GM19025 (cell line): ENCODE measurements around the gene LTF.

ENCODE experiments used
- ATAC-seq: cut with Tn5 transposase; IDR thresholded peaks from one replicate; pipeline ENCODE4 v1.9.1; 2021; ENCODE audit warnings: mild to moderate bottlenecking, low read depth, moderate library complexity; ENCODE audit not compliant: unreplicated experiment

LTF gene

DNA sequence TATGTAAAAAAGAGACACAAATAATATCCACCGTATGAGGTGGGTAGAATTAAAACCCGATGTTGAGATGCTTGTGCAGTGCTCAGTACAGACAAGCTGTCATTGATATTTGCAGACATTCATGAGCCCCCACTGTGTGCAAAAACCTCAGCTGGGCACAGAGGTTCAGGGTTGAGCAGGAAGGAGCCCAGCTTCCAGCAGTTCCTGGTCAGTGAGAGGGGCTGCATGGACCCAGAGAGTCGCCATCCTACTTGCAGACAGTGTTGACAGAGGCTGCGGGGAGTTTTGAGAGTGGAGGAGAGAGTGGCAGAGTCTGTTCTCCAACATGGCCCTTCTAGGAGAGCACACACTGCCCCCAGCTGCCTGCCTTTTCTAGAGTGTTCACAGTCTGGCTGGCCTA, 6.1 kb upstream of the LTF start:
- ATAC-seq: no peak

DNA sequence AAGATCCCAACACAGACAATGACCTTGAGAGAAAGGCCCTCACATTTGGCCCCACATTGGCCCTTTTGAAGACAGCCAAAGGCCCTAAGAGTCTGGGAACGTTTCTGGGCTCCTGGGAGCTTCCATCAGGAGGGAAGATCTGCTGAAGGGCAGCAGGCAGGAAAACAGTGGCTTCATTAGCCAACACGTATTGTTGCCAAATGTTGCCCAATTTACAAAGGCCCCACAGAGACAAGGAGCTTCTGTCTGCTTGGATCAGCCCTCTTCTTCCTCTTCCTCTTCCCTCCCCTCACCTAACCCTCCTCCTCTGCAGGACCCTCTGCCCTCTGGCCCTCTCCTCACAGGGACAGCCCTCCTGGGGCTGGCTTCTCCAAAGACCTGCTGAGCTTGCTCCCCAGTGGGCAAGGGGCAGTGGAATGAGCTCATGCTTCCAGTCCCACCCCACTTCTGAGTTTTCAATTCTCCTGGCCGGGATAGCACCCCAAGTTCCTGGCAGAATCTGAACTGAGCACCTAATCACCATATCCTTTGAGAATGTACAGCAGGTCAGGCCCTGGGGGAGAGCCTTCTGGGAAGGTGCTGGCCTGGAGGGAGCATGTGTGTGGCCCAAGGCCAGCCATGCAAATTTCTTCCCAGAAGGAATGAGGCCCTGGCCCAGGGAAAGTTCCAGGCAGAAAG, 5.1 kb upstream of the LTF start:
- no peak for ATAC-seq

DNA sequence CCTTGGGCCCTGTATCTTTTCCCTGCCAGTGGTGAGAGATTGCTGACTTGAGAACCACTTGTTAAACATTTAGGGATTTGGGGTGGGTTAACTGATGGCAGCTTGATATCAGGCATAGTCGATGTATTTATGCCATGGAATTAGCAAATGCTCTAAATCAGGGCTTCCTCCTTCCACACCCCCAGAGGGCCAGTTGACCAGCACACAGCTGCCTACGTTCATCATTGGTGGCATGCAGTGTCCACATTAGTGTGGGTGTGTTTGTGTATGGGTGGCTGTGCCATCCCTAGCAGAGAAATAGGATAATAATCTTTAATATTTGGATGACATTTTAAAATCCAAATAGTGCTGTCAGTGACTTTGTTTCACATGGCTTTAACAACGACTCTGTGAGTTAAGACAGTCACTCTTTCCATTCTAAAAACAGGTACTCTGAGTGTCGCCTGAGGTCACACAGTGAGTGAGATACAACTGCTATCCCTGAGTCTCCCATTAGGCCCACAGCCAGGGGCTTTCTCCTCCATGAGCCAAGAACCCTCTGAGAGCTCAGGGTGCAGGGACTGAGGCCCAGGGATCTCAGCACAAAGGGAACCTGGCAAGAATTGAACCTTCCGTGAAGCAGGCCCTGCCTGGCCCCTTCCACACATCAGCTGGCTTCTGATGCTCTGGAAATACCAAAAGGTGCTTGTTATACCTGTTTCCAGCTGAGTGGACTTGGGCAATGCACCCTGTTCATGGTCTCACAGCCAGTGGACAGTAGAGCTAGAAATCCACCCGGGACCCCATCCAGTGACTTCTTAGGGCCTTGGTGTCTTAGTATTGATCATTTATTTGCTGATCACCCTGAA, 4.3 kb upstream of the LTF start:
- ATAC-seq: no peak

DNA sequence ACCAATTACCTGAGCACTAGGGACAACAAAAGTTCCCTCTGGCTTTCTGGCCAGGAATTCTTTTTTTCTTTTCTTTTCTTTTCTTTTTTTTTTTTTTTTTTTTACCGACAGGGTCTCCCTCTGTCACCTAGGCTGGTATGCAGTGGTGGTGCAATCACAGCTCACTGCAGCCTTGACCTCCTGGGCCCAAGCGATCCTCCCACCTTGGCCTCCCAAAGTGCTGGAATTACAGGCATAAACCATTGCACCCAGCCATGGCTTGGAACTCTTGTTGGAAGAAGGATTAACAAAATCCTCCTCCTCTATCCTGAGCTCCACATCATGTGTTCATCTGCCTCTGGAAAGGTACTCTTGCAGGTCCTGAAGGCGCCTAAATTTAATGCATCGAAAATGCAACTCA, 2.9 kb upstream of the LTF start:
- ATAC-seq: no peak

DNA sequence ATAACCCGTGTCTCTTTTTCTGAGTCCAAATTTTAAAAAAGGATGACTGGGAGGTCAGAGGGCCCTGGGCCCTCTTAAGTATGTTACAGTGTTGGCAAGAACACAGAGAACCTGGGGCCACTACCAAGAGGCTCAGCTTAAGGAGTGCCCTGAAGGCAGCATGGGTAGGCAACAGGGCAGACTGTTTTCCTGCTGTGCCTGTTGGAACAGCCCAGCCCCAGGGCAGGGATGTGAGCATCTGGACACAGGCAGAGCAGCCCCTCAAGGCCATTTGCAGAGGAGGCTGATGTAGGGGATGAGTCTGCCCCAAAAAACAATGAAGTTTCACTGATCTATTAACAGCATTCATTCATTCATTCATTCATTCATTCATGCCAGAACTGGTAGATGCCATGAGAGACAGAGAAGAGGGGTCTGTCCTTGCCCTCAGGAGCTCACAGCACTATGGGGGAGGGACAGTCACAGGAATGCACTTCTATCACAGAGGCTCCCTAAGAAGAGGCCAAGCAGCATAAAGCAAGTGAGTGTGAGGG, 2.2 kb upstream of the LTF start:
- no peak for ATAC-seq

DNA sequence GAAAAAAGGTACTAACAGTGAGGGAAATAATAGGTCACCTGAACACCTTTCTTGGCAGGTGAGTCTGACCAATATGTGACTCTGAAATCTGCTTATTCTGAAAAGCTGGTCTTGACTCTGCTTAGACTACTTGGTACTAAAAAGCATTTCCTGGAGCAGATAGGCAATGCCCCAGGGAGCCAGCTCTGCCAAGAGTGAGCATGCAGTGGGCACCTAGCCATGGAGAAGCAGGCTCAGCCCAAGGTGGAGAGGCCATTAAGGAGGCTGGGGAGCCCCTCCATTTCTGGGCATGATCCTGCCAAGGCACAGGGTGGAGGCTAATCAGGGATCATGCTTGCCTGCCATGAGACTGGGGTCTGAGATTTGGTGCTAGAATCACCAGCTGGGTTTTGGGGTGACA, 1.6 kb upstream of the LTF start:
- no peak for ATAC-seq

DNA sequence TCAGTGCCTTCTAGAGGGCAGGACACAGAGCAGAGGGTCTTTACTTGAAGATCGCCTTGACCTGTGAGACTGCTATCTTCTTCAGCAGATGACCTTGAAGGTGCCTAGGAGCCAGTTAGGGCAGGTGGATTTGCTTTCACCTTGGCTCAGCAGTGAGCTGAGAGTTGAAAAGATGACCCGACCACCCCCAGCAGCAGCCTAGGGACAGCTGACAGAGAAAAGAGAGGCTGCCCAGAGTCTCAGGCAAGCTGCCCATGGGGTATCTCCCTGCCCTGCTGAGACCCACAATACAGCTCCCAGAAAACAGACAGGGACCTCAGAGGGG, 453 bp upstream of the LTF start:
- ATAC-seq: no peak

DNA sequence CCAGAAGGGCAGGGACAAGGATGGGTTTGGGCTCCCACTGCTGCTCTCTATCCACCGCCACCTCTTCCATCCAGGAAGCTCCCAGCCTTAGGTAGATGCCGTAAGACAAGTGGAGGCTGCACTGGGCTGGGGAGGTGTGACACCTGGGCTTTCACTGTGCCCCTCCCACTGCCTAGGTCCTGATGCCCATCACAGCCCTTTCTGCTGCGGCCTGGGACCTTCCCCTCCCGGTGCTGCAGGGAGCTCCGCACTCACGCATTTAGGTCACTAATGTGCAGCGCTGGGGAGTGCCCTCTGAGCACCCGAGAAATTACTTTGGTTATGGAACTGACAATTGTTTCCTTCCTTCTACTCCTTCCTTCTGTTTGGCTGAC, 850 bp downstream of the LTF start:
- no peak for ATAC-seq

DNA sequence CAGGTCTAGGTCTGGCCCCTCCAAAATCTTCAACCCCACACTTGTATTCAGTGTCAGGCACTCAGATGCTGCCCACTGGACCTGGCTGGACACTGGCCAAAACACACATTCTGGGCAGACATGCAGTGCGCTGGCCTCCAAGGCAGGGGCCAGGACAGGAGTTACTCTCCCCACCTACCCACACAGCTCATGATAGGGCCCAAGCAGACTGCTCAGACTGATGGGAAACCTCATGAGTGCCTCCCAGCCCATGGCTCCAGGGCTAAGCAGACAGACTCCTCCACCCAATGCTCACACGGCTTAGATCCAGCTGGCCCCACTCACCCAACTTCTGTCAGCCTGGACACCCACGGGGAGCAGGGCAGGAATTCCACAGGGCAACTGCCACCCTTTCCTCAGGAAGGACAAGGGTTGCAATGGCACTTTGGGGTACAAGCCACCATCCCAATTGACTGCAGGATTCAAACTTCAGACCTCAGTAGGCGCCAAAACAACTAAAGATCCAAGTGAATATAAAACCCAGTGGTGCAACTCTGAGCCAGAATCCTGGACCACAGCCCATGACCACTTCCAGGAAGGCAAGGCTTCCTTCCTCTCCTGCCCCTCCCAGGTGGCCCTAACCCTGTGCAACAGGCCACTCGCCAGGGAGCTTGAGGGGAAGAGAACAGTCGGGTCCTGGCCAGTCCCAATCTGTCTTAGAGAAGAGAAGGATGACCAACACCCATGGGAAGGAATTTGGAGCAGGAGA, 1.4 kb downstream of the LTF start:
- no peak for ATAC-seq

DNA sequence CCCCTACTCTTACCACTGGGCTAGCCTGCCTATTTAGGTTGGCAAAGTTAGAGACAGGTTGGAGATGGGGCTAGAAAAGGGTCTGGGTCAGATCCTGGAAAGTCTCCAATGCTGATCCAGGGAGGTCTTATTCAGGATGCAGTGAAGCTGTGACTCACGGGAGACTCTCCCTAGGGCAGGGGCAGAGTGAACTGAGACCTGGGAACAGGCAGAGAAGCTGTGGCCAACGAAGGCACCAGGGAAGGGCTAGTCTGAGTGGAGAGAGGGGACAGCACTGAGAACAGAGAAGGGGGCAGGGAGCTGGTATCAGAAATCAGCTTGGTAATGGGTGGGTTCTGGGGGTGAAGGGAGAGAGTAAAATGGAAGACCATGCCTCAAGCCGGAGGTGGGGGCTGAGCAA, 2.2 kb downstream of the LTF start:
- ATAC-seq: no peak

DNA sequence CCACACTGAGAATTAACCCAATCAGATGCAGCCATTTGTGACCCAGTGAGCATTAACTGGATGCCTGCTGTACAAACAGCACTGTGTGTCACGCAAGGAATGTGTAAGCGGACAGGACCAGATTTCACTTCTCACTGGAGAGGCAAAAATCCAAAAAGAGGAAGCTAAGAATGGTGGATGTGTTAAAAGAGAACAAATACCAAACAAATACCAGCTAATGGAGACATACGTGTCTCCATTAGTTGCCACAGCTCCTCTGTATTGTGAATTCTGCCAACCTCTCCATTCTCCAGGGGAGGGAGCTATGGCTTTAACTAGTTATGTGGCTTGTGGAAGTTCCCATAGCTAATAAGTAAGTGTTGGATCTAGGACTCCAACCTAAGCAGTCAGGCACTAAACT, 2.6 kb downstream of the LTF start:
- no peak for ATAC-seq

DNA sequence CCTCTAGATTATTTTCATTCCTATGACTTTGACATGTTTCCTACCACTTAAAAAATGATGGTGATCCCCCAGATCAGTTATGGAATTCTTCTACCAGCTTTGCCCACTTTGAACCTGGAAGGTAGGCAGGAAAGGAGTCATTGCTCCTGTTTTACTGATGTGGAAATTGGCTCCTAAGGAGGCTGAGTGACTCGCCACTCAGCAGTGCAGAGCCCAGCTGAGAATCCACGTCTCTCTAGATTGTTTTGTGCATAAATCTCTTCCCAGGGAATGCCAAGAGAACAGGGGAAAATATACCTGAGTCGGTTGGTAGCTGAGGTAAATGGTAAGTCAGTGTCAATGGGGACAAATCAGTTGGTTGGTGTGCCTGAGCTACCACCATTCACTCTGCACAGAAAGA, 4.7 kb downstream of the LTF start:
- ATAC-seq: no peak

DNA sequence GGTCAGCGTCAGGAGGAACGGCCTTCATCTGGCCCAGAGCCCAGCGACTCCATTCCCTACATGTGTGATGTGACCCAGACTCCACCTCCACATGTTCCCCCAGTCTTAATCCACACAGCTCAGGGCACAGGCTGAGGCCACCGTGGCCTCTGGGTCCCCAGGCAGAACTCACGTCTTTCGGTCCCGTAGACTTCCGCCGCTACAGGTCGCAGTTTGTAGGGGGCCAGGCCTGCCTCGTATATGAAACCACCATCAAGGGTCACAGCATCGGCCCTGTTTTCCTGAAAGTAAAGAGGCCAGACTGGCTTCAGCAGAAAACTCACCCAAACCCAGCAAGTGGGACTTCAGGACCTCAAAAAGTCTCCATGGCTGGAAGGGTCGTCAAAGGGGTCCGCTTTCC, 8.6 kb downstream of the LTF start:
- ATAC-seq: no peak

DNA sequence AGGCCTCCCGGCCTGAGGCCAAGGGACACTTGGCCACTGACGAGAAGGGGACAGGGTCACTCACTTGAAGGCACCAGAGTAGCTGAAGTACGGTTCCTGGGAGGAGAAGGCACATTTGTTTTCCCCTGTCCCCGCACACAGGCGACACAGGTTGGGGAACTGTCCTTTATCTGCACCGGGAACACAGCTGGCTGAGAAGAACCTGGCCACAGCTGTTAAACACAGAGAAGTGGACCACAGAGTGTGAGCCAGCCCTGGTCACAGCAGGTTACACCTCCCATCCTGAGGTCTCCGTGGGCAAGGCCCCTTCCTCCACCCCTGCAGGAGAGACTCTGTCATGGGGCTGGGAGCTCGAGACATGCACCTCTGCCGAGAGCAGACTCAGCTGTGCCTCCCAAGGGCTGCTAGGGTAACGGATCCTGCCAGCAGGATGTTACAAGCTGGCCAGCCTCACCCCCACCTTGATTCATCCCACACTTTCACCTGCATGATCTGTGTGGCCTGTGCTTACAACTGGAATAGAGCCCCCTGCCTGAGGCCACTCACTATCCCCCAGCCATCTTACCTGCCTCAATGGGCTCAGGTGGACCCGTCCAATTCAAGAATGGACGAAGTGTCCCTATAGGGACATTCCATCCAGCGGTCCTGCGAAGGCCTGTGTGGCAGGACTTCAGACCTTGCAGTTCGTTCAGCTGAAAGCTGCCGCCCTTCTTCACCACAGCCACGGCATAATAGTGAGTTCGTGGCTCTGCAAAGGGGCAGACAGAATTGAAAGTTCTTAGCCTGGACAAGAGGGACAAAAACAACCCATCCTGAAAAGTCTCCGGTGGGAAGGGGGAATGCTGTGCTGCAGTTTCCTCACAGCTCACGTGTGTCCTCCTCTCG, 9.2 kb downstream of the LTF start:
- no peak for ATAC-seq

DNA sequence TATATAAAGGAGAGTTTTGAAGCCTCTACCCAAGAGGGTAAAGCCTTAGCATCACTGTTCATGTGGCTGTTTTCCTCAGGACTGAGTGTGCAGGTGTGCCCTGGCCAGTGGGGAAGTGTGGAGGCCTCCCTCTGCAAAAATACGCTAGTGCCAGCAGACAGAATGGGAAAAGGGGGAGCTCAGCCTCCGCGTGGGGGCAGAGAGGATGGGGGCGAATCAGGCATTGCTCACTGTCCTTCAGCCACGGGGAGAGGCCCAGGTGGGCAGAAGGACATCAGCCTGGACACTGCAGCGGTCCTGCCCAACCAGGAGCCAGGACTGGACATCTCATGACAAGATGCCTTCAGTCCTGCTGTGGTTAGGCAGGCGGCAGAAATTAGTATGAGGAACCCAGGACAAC, 10.1 kb downstream of the LTF start:
- ATAC-seq: no peak

DNA sequence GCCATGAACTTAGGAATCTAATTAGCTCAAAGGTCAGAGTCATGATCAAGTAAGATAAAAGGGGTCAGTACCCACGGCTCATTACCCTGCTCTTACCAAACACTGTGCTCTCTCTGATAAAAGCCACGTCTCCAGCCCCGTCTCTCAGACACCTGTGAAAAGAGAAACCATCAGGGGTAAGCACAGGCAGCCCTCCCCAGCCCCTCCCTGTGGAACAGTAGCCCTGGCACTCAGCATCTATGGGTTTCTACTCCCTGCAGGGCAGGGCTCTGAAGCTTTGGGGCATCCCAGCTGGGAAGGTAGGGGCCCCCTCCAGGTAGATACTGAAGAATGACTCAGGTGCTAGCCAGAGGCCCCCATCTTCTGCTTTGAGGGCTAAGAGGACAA, 10.5 kb downstream of the LTF start:
- ATAC-seq: no peak

DNA sequence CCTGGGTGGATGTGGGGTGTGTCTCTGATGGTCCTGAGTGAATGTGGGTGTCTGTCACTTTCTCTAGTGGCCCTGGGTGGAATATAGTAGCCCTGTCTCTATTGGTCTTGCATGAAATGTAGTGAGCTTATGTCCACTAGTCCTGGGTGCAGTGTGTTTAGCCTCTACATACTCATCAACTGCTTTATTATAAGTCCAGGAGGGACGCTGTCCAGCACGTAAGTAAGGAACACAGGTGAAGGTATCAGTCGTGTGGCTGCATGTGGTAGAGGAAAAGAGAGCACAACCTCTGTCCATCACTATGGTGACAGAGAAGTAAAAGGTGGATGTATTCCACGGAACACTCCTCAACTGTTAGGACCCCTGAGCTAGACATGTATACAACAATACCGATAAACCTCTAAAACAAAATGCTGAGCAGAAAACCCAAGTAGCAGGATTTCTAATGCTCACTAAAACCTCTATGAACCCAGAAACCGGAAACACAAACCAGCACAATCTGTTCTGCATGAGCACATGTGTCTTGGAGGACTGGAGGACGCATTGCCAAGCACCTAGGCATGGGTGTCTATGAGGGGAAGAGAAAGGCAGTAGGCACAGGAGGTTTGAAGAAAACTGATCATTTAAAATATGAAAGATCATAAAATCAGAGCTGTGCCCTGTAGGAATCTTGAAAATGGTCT, 11.0 kb downstream of the LTF start:
- ATAC-seq: no peak

DNA sequence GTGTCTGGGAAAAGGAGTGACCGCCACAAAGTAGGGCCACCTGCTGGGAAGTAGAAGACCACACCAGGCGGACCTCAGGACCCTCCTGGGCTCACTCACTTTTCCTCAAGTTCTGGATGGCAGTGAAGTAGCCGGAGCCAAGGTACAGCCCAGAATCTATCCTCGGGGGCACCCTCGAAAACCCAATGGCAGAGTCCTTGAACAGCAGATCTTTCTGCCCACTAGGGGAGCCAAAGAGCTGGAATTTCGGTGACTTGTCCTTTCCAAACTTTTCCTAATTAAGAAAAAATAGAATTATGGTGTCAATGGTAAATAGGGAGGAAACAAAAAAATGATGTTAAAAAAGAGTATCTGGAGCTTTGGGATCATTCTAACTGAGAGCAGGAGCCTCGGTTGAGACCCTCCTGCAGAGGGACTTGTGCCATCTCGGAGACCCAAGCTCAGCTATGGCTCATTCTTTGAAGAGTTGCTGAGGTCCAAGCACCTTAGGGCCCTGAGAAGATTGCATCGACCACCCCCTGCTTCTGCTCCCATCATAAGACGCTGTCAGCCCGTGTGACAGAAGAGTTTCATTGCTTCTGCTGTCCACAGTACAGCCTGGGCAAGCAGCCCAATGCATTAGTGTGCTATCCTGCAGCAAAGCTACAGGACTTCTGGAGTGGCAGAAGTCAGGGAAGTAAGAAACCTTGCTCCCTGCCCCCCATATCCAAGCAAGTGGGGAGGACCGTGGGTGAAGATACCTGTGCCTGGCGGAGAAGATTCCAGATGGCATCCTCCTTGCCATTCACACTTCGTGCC, 14.8 kb downstream of the LTF start:
- ATAC-seq: no peak

DNA sequence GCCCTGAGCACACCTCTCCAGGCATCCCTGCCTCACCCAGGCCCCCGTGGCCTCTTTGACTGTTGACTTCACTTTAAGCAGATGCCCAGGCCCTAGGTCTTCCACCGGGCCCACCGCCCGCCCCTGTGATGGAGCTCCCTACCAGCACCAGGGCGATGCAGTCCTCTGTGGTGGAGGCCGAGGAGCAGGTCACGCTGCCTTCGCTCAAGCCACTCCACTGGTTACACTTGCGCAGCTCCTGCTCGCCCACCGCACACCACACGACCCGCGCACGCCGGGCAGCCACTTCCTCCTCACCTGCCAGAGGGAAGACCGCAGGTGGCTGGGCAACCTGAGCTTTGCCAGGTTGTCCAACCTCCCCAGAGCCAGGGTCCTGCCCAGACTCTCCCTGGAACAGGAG, 16.0 kb downstream of the LTF start:
- ATAC-seq: no peak
